GM23338 (cell line): Measurements from ENCODE around the gene LRRFIP1. TPM values are rescaled to one million over a fixed set of nuclear protein-coding genes. Genes with fewer than 3 reads are reported as not detected.

Source experiments
- ATAC-seq: fragments of 200-7000 bp; cut with Tn5 transposase; 3 replicates; pipeline ENCODE4 v1.9.1; 2020
- DNase-seq: peaks from one replicate; pipeline ENCODE4 v3.0.0-alpha.2; 2015; ENCODE audit warnings: low spot score
- H2AFZ ChIP-seq: fragments of 200-600 bp; sonication (generic); 2 replicates; pipeline ENCODE4 v1.8.0; 2016; ENCODE audit warnings: antibody characterized with exemption, mild to moderate bottlenecking, moderate library complexity
- H3F3A ChIP-seq: fragments of 200-600 bp; sonication (generic); replicated peaks from 2 replicates; pipeline ENCODE4 v1.8.0; 2017; ENCODE audit warnings: antibody characterized with exemption, mixed run types, low read depth
- H3K27ac ChIP-seq: fragments of 200-600 bp; sonication (generic); 2 replicates; pipeline ENCODE4 v1.6.1; 2016; ENCODE audit warnings: low read depth
- H3K27me3 ChIP-seq: fragments of 200-600 bp; sonication (generic); 2 replicates; pipeline ENCODE4 v1.8.0; 2016; ENCODE audit warnings: mild to moderate bottlenecking, mixed run types, moderate library complexity; ENCODE audit not compliant: insufficient read depth
- H3K36me3 ChIP-seq: fragments of 200-600 bp; sonication (generic); 2 replicates; pipeline ENCODE4 v1.8.0; 2016; ENCODE audit warnings: mild to moderate bottlenecking; ENCODE audit not compliant: insufficient read depth
- H3K4me1 ChIP-seq: fragments of 200-600 bp; sonication (generic); 2 replicates; pipeline ENCODE4 v1.8.0; 2016; ENCODE audit warnings: mild to moderate bottlenecking, moderate library complexity; ENCODE audit not compliant: insufficient read depth
- H3K4me2 ChIP-seq: fragments of 200-600 bp; sonication (generic); 2 replicates; pipeline ENCODE4 v1.7.1; 2017; ENCODE audit warnings: mixed run types
- H3K4me3 ChIP-seq: fragments of 200-600 bp; sonication (generic); 2 replicates; pipeline ENCODE4 v1.6.1; 2016; ENCODE audit warnings: mixed run types
- H3K79me2 ChIP-seq: fragments of 200-600 bp; sonication (generic); replicated peaks from 2 replicates; pipeline ENCODE4 v1.8.0; 2017; ENCODE audit warnings: mild to moderate bottlenecking; ENCODE audit not compliant: insufficient read depth
- H3K9me2 ChIP-seq: fragments of 200-600 bp; sonication (generic); 2 replicates; pipeline ENCODE4 v1.8.0; 2017; ENCODE audit not compliant: insufficient read depth
- H4K20me1 ChIP-seq: fragments of 200-600 bp; sonication (generic); replicated peaks from 2 replicates; pipeline ENCODE4 v1.8.0; 2017; ENCODE audit warnings: mild to moderate bottlenecking; ENCODE audit not compliant: insufficient read depth
- H3K27ac Mint-ChIP-seq: 2 replicates; pipeline ENCODE4 v1.8.0; 2020; ENCODE audit warnings: inconsistent platforms, mild to moderate bottlenecking, moderate library complexity, mixed read lengths
- H3K27me3 Mint-ChIP-seq: 3 replicates; pipeline ENCODE4 v1.8.0; 2022; ENCODE audit warnings: low read depth, mild to moderate bottlenecking, moderate library complexity, mixed read lengths, inconsistent platforms; ENCODE audit not compliant: insufficient read depth, poor library complexity
- H3K36me3 Mint-ChIP-seq: 3 replicates; pipeline ENCODE4 v1.8.0; 2021; ENCODE audit warnings: low read depth, mild to moderate bottlenecking, inconsistent platforms, moderate library complexity, mixed read lengths
- H3K4me1 Mint-ChIP-seq: 3 replicates; pipeline ENCODE4 v1.8.0; 2020; ENCODE audit warnings: mild to moderate bottlenecking, inconsistent platforms, mixed read lengths
- H3K4me3 Mint-ChIP-seq: 3 replicates; pipeline ENCODE4 v1.8.0; 2021; ENCODE audit warnings: moderate library complexity, mild to moderate bottlenecking, inconsistent platforms, mixed read lengths
- H3K9me3 Mint-ChIP-seq: 3 replicates; pipeline ENCODE4 v1.8.0; 2020; ENCODE audit warnings: moderate library complexity, mild to moderate bottlenecking, inconsistent platforms, mixed read lengths
- CREB1 ChIP-seq: fragments of 250-450 bp; sonication (Bioruptor Pico); IDR thresholded peaks from 2 replicates; pipeline ENCODE4 v1.5.0; 2020; ENCODE audit warnings: low read depth, mild to moderate bottlenecking, moderate library complexity
- EZH2 ChIP-seq: fragments of 200-600 bp; sonication (generic); IDR thresholded peaks from one replicate; pipeline ENCODE4 v1.8.0; 2017; ENCODE audit warnings: antibody characterized with exemption, mild to moderate bottlenecking, low read depth; ENCODE audit not compliant: unreplicated experiment
- EZH2phosphoT487 ChIP-seq: fragments of 200-600 bp; sonication (generic); IDR thresholded peaks from one replicate; pipeline ENCODE4 v1.8.1; 2018; ENCODE audit warnings: antibody characterized with exemption; ENCODE audit not compliant: unreplicated experiment
- JUNB ChIP-seq: IDR thresholded peaks from one replicate; pipeline ENCODE4 v1.6.1; 2016; ENCODE audit warnings: antibody characterized with exemption; ENCODE audit not compliant: unreplicated experiment
- NANOG ChIP-seq: IDR thresholded peaks from 2 replicates; pipeline ENCODE4 v1.6.1; 2016; ENCODE audit warnings: antibody characterized with exemption, borderline replicate concordance
- POLR2AphosphoS5 ChIP-seq: IDR thresholded peaks from 2 replicates; pipeline ENCODE4 v1.6.1; 2016; ENCODE audit warnings: antibody characterized with exemption, low read depth
- STAT1 ChIP-seq: IDR thresholded peaks from one replicate; pipeline ENCODE4 v1.6.1; 2016; ENCODE audit warnings: antibody characterized with exemption; ENCODE audit not compliant: unreplicated experiment
- ZNF114 ChIP-seq: fragments of 250-450 bp; sonication (Bioruptor Pico); IDR thresholded peaks from 2 replicates; pipeline ENCODE4 v1.5.0; 2020; ENCODE audit warnings: mild to moderate bottlenecking, moderate library complexity
- ZNF331 ChIP-seq: fragments of 250-450 bp; sonication (Bioruptor Pico); IDR thresholded peaks from 2 replicates; pipeline ENCODE4 v1.5.0; 2020; ENCODE audit warnings: low read depth, mild to moderate bottlenecking, moderate library complexity
- polyA plus RNA-seq: library from polyadenylated mRNA; unstranded; fragments of >200 nt; fragmentation: Nextera tagmentation; extraction: Ambion mirVana; gene quantifications from 2 replicates; pipeline ENCODE4 v1.2.1, GENCODE V29; 2016
- total RNA-seq: library from RNA; depleted of rRNA; stranded (reverse); fragments of >200 nt; shearing (Covaris generic); gene quantifications from 2 replicates; pipeline ENCODE4 v1.2.3, GENCODE V29; 2014
- TF ChIP-seq, protein P1 (sequence below): IDR thresholded peaks from 2 replicates; pipeline ENCODE4 v1.6.1; 2016; ENCODE audit warnings: antibody characterized with exemption
- TF ChIP-seq, protein P2 (sequence below): fragments of 250-450 bp; sonication (Bioruptor Pico); IDR thresholded peaks from 2 replicates; pipeline ENCODE4 v1.5.0; 2020; ENCODE audit warnings: mild to moderate bottlenecking, moderate library complexity
- TF ChIP-seq, protein P3 (sequence below), 2 experiments: fragments of 200-600 bp in 1 of 2; sonication (generic) in 1 of 2; conservative IDR thresholded peaks; 2 replicates each; pipeline versions ENCODE4 v1.5.1 to v1.6.1; 2016 to 2017; ENCODE audit warnings: antibody characterized with exemption in 2 of 2, low read depth in 2 of 2, mild to moderate bottlenecking in 2 of 2, moderate library complexity in 1 of 2
- TF ChIP-seq, protein P4 (sequence below): IDR thresholded peaks from one replicate; pipeline ENCODE4 v1.6.1; 2018; ENCODE audit warnings: antibody characterized with exemption; ENCODE audit not compliant: unreplicated experiment

The LRRFIP1 gene
- total and polyA plus RNA-seq, 2 experiments from 2014 or later = 59.6 to 178 TPM

DNA sequence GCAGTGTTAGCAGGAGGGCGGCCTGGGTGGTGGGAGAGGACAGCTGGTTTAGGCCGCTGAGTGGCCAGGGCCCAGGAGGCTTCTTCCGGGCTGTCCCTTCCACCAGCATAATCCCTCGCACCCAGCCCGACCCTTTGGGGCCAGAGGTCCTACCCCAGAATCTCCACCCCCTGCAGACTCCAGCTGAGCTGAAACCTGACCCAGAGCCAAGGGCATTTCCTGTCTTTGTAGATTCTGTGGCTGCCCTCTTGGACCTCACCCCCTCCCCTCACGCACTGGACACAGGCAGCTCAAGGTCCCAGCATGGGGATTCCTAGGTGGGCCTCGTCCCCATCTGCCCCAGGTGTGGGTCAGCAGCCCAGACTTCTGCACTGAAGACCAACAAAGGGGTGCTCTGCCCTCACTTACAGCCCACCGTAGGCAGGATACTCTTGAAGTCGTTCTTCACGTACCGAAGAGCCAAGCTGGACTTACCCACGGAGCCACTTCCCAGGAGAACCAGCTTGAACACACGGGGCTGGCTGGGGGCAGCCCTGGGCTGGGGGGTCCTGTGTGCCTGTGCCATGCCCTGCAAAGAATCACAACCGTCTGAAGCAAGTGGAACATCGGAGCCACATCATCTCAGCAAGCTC is 41.7 kb upstream of the LRRFIP1 start:
- H2AFZ ChIP-seq = no peak overlapping the region
- Mint-ChIP-seq H3K27me3 (peaks cover 8% of the 10 kb centered on the region), H3K9me3 (peaks cover 4% of the 10 kb centered on the region), H3K27ac (no peak overlapping the region), H3K4me1 (peaks cover 58% of the 10 kb centered on the region), H3K4me3 (no peak overlapping the region), H3K36me3 (peaks cover 36% of the 10 kb centered on the region)
- H3K4me1 ChIP-seq = peaks cover 19% of the 10 kb centered on the region
- no peak overlapping the region for H3K27ac ChIP-seq
- H3K4me3 ChIP-seq = no peak overlapping the region
- H3K36me3 ChIP-seq = no peaks in the 10 kb centered on the region
- TF ChIP-seq ZNF114 = no peak
- no peak for TF ChIP-seq POLR2AphosphoS5
- TF ChIP-seq ZNF331 (CRISPR knock-in tag) = no peak
- TF ChIP-seq, protein P1, sequence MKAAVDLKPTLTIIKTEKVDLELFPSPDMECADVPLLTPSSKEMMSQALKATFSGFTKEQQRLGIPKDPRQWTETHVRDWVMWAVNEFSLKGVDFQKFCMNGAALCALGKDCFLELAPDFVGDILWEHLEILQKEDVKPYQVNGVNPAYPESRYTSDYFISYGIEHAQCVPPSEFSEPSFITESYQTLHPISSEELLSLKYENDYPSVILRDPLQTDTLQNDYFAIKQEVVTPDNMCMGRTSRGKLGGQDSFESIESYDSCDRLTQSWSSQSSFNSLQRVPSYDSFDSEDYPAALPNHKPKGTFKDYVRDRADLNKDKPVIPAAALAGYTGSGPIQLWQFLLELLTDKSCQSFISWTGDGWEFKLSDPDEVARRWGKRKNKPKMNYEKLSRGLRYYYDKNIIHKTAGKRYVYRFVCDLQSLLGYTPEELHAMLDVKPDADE = no peak
- TF ChIP-seq, protein P2, sequence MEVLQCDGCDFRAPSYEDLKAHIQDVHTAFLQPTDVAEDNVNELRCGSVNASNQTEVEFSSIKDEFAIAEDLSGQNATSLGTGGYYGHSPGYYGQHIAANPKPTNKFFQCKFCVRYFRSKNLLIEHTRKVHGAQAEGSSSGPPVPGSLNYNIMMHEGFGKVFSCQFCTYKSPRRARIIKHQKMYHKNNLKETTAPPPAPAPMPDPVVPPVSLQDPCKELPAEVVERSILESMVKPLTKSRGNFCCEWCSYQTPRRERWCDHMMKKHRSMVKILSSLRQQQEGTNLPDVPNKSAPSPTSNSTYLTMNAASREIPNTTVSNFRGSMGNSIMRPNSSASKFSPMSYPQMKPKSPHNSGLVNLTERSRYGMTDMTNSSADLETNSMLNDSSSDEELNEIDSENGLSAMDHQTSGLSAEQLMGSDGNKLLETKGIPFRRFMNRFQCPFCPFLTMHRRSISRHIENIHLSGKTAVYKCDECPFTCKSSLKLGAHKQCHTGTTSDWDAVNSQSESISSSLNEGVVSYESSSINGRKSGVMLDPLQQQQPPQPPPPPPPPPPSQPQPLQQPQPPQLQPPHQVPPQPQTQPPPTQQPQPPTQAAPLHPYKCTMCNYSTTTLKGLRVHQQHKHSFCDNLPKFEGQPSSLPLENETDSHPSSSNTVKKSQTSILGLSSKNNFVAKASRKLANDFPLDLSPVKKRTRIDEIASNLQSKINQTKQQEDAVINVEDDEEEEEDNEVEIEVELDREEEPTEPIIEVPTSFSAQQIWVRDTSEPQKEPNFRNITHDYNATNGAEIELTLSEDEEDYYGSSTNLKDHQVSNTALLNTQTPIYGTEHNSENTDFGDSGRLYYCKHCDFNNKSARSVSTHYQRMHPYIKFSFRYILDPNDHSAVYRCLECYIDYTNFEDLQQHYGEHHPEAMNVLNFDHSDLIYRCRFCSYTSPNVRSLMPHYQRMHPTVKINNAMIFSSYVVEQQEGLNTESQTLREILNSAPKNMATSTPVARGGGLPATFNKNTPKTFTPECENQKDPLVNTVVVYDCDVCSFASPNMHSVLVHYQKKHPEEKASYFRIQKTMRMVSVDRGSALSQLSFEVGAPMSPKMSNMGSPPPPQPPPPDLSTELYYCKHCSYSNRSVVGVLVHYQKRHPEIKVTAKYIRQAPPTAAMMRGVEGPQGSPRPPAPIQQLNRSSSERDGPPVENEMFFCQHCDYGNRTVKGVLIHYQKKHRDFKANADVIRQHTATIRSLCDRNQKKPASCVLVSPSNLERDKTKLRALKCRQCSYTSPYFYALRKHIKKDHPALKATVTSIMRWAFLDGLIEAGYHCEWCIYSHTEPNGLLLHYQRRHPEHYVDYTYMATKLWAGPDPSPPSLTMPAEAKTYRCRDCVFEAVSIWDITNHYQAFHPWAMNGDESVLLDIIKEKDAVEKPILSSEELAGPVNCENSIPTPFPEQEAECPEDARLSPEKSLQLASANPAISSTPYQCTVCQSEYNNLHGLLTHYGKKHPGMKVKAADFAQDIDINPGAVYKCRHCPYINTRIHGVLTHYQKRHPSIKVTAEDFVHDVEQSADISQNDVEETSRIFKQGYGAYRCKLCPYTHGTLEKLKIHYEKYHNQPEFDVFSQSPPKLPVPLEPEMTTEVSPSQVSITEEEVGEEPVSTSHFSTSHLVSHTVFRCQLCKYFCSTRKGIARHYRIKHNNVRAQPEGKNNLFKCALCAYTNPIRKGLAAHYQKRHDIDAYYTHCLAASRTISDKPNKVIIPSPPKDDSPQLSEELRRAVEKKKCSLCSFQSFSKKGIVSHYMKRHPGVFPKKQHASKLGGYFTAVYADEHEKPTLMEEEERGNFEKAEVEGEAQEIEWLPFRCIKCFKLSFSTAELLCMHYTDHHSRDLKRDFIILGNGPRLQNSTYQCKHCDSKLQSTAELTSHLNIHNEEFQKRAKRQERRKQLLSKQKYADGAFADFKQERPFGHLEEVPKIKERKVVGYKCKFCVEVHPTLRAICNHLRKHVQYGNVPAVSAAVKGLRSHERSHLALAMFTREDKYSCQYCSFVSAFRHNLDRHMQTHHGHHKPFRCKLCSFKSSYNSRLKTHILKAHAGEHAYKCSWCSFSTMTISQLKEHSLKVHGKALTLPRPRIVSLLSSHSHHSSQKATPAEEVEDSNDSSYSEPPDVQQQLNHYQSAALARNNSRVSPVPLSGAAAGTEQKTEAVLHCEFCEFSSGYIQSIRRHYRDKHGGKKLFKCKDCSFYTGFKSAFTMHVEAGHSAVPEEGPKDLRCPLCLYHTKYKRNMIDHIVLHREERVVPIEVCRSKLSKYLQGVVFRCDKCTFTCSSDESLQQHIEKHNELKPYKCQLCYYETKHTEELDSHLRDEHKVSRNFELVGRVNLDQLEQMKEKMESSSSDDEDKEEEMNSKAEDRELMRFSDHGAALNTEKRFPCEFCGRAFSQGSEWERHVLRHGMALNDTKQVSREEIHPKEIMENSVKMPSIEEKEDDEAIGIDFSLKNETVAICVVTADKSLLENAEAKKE (CRISPR knock-in tag) = no peak
- TF ChIP-seq, protein P3, sequence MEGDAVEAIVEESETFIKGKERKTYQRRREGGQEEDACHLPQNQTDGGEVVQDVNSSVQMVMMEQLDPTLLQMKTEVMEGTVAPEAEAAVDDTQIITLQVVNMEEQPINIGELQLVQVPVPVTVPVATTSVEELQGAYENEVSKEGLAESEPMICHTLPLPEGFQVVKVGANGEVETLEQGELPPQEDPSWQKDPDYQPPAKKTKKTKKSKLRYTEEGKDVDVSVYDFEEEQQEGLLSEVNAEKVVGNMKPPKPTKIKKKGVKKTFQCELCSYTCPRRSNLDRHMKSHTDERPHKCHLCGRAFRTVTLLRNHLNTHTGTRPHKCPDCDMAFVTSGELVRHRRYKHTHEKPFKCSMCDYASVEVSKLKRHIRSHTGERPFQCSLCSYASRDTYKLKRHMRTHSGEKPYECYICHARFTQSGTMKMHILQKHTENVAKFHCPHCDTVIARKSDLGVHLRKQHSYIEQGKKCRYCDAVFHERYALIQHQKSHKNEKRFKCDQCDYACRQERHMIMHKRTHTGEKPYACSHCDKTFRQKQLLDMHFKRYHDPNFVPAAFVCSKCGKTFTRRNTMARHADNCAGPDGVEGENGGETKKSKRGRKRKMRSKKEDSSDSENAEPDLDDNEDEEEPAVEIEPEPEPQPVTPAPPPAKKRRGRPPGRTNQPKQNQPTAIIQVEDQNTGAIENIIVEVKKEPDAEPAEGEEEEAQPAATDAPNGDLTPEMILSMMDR (conservative IDR thresholded peaks at IDR 0.05; ENCODE audit: low read depth in 2 of 2) = no peak
- no peak for TF ChIP-seq CREB1 (CRISPR knock-in tag)
- TF ChIP-seq NANOG = no peak
- TF ChIP-seq, protein P4, sequence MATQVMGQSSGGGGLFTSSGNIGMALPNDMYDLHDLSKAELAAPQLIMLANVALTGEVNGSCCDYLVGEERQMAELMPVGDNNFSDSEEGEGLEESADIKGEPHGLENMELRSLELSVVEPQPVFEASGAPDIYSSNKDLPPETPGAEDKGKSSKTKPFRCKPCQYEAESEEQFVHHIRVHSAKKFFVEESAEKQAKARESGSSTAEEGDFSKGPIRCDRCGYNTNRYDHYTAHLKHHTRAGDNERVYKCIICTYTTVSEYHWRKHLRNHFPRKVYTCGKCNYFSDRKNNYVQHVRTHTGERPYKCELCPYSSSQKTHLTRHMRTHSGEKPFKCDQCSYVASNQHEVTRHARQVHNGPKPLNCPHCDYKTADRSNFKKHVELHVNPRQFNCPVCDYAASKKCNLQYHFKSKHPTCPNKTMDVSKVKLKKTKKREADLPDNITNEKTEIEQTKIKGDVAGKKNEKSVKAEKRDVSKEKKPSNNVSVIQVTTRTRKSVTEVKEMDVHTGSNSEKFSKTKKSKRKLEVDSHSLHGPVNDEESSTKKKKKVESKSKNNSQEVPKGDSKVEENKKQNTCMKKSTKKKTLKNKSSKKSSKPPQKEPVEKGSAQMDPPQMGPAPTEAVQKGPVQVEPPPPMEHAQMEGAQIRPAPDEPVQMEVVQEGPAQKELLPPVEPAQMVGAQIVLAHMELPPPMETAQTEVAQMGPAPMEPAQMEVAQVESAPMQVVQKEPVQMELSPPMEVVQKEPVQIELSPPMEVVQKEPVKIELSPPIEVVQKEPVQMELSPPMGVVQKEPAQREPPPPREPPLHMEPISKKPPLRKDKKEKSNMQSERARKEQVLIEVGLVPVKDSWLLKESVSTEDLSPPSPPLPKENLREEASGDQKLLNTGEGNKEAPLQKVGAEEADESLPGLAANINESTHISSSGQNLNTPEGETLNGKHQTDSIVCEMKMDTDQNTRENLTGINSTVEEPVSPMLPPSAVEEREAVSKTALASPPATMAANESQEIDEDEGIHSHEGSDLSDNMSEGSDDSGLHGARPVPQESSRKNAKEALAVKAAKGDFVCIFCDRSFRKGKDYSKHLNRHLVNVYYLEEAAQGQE = no peak
- TF ChIP-seq EZH2phosphoT487 = no peak
- no peak for TF ChIP-seq JUNB
- TF ChIP-seq EZH2 = no peak
- TF ChIP-seq STAT1 = no peak
- H3K9me2 ChIP-seq = no peaks in the 10 kb centered on the region
- ATAC-seq = no peak
- H4K20me1 ChIP-seq = no peaks in the 10 kb centered on the region
- no peak for DNase-seq
- no peaks in the 10 kb centered on the region for H3K27me3 ChIP-seq
- no peaks in the 10 kb centered on the region for H3F3A ChIP-seq
- peaks cover 24% of the 10 kb centered on the region for H3K79me2 ChIP-seq
- H3K4me2 ChIP-seq = peak overlapping the region; percentile 43; the same call in 1 of the 2 replicates
